Measurements from ENCODE around the gene F2.
"Not testable (repeated sequence)": the region's sequence is repeated elsewhere in the genome, so short reads cannot be mapped to it uniquely, and the experiment has no call there.

The F2 gene

DNA sequence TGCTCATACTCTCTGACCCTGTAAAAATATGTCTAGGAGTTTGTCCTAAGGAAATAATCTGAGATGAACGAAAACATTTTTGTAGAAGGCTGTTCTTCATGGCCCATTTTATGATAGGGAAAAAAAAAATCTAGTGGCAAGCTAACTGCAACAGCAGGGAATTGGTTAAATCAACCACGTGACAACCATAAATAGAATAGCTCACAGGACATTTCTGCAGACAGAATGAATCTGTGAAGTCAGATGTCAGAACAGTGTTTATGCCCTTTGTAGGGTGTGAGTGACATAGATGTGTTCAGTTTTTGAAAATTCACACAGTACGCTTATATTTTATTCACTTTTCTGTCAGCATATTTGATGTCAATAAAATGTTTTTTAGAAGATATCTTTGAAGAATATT lies 34.6 kb upstream of the F2 start:
- DNase-seq = peak in 1 of 56 donors; percentile 22

DNA sequence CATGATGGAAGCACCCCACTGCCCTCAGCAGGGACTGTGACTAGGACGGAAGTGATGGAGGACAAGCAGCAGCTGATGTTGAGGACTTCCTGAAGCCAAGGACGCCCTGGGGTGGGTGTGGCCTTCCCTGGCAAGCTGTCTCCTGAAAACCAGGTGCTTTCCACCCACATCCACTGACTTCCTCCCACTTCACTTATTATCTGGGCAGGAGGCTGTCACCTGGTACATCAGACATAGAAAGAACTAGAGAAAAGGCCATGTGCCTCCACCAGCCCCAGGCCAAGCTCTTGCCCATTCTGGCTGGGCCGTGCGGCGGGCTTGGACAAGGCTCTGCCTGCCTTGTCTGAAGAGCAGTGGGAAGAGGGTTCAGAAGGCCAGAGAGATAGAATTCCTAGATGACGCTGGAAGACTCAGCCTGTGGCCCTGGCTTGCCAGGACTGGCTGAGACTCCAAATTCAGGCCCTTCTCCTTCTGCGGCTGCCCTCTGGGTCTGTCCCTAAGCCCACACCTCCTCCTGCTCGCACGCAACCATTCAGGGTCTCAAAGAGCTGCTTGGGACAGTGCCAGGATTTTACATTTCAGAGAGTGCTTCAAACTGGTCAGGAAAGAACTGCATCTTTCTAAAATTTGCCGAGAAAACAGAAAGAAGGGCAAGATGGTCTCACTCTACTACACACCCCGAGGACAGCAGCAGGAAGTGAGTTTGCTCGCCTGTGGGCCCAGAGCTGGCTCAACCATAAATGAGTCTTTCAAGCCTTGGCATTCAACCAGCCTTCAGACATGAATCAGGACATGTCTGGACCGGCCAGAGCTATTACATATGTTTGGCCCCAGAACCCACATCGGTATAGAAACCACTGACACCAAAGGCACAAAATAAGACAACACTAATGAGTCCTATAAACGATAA lies 31.9 kb upstream of the F2 start:
- peak in 14 of 56 donors; percentile 15 to 51 (median 32) for DNase-seq

DNA sequence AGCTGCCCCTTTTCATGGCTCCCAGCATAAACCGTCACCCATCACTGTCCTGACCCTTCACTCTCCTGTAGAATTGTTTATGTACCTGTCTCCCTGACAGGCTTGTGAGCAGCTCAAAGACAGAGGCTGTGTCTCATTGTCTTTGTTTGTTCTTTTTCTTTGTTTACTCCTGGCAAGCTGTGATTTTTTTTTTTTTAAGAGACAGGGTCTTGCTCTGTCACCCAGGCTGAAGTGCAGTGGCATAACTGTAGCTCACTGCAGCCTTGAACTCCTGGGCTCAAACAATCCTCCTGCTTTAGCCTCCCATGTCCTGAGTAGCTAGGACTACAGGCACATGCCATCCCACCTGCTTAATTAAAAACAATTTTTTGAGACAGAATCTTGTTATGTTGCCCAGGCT lies 28.3 kb upstream of the F2 start:
- DNase-seq = no peak

DNA sequence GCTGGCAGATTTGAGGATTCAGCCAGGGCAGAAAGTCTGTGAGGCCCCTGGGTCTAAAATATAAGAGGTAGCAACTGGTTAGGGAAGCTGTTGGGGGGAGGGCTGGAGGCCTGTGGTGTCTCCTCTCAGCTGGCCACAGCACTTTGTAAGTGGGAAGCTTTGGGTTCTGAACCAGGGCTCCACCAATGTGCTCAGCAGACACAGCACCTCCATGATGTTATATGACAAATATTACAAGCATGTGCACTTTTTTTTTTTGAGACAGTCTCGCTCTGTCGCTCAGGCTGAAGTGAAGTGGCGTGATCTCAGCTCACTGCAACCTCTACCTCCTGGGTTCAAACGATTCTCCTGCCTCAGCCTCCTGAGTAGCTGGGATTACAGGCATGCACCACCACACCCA lies 26.6 kb upstream of the F2 start:
- DNase-seq = no peak

DNA sequence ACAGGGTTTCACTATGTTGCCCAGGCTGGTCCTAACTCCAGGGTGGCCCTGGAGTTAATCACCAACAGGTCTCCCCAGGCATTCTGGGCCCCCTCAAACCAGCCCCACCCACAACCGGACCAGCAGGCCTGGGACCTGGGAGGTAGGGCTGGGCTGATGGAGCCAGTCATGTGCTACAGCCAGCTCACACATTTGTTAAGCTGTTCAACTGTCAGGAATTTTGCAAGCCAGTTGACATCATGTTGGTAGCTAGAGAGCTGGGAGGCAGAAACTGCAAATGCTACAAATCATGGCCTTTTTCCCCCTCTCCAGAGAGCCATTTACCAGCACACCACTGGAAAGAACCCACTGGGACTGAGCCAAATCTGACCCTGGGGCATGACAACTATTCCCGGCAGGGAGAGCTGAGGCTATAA lies 25.4 kb upstream of the F2 start:
- DNase-seq = peak in 1 of 56 donors; percentile 45

DNA sequence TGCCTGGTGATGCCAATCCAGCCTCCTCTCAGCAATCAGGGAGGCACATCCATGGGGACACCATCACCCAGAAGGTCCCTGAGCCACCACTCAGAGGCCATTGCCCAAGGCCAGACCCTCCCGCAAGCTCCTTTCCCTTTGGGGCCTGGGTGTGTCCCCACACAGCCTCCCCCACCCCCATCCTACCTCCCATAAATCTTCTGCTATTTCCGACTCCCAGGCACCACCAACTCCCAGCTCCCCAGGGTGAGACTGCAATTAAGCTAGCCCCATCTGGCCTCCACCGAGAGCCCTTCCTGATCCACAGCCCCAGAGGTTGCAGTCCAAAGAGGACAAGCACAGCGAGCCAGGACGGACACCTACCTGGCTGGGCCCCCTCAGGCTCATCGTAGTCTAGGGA lies 24.9 kb upstream of the F2 start:
- DNase-seq = no peak

DNA sequence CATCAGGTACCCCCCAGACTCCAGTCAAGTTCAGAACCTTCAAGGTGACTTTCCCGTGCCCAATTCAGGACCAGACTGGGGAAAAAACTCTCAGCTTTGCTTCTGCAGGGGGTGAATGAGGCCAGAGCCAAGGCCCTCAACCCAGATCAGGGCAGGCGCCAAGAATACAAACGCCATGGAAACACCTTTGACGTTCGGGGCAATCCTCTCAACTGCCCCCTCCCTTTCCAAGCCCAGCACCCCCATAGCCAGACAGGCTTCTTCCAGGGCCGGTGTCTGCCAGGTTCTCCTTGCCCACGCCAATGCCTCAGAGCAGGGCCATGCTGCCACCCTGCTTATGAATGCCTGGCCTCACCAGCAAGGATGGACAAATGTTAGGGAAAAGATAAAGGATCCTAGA lies 24.4 kb upstream of the F2 start:
- DNase-seq = peak in 3 of 56 donors; percentile 23 to 56 (median 54)

DNA sequence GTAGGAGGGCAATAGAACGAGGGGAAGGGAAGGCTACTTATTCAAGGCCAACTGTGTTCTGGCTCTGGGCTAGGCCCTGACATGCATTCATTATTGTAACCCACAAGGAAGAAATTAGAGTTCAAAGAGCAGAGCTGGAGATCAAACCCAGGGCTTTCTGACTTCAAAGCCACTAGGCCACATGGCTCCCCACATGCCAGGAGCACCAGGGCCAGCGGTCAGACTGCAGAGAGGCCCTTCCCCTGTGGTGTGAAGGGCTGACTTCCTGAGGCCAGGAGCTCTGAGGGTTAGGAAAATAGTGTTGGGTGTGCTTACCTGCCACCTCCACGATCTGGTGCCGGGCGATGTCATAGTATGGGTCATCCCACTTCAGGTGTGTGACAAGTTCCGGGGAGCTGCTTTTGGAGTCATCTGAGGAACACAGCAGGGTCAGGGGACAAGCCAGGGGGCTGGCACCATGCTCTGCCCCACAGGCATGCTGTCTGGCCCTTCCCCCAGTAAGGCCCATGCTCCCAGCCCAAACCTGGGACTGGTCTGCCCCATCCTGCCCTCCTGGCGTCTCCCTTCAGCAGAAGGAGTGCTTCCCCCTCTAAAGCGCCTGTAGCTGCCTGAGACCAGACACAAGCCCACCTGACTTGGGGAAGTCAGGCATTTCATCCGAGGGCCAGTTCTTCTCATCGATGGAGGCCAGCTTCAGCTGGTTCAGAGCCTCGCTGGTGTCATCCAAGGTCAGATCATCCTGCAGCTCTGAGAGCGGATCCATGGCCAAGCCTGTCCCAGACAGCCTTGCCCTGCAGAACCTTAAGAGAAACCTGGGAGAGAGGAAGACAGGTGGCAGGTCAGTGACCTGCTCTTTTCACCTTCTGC lies 23.4 kb upstream of the F2 start:
- no peak for DNase-seq

DNA sequence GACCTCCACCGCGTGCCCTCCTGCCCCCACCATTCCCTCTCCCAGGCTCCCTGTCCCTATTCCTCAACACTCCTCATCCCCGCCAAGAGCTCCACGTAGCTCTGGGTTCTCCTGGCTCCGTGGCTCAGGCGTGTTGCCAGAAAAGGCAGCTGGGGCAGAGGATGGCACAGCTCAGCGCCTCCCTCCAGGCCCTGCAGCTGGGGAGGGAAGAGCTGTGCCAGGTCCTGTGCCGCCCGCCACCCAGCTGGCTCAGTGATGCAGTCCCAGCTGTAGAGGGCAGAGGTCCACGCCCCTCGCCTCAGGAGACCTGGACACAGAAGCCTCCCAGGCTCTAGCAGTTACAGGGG lies 22.8 kb upstream of the F2 start:
- peak in 55 of 56 donors; percentile 34 to 97 (median 87) for DNase-seq

DNA sequence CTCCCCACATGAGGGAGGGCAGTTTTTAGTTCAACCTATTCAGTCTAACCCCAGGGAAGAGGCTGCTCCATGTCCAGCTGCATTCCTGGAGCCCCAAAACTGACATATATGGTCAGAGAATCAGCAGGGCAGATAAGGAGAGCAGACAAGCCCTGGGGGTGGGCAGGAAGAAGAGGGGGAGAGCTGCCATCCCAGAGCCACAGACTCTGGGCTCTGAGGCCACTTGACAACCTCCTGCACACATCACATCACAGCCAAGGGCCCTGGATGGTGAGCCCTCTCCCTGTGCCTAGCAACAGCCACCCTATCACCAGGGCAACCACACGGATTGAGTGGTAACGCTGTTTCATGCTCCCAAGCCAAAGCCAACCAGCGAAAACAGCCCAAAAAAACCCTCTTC lies 21.7 kb upstream of the F2 start:
- peak in 42 of 56 donors; percentile 22 to 85 (median 48) for DNase-seq

DNA sequence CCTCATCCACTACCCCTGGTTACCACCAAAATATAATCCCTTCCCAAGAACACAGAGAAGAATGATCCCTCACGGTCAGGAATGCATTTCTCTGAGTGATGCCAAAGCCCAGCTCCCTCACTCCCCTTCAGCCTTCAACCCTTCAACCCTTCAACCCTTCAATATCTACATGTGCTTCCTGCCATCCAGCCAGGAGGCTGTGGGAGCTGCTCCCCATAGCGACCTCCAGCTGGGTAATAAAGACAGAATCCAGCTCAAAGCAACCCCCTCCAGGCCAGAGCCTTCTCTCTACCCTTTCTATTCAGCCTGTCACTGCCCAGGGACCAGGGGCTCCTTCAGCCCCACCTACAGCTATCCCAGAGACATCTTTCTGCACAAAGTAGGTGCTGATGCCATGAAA lies 21.3 kb upstream of the F2 start:
- no peak for DNase-seq

DNA sequence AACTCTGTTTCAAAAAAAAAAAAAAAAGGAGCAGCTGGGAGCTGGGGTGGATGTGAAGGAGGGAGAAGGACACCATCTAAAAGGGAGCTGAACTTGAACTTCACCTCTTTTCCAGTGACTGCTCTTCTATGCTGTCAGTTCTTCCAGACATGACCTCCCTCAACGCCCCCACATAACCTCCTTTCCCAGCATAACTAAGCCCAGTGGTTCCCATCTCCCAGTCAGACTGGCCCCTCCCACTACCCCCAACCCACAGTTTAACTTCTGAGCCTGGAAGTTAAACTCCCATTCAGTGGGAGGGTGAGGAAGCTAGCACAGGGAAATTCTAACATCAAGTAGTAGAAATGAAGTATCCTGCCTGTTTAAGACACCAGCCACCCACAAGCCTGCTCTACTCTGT lies 20.4 kb upstream of the F2 start:
- no peak for DNase-seq

DNA sequence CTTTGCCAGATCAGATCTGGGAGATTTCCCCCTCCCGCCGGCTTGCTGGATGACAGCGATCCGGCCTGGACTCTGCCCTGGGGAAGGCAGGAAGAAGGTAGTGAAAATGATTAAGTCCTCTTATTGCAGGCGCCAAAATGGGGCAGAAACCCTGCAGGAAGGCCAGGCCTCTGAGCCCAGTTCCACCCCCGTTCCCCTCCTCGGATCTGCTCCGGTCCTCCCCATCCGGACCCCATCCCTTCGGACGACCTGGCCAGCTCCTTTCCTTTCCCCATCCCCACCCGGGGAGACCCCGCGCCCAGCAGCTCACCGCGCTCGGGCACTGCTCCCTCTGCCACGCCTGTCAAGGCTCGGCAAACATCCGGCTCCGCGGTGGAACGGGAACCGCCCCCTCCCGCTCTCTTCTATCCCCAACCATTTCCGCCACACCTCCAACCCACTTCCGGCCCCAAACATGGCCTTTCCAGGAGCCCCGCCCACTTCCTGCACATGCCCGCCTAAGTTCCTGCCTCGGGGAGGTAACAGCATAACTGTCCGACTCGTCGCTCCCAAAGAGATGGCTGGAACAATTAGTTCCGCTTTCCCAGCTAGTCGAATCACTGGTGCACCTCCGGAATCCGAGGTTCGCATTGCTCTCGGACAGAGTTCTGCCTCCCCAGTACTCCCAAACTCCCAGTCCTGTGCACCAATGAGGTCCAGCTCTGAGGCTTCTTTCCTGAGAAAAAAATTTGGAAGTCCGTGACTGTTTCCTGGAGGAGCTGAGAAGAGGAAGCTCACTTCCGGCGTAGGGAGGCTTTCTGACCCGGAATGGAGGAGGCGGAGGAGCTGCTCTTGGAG lies 18.6 kb upstream of the F2 start, which contains the start of the genes ARHGAP1 and ZNF408:
ARHGAP1 (minus strand) TSS at position 379 of the 837 bp plus-strand sequence. CDS start 4,512 bp downstream, outside the sequence.
ZNF408 (plus strand) TSS at position 791 of the 837 bp plus-strand sequence; CDS start at position 808, 17 bp downstream.
- DNase-seq = peak; percentile 71 to 99 (median 96)

DNA sequence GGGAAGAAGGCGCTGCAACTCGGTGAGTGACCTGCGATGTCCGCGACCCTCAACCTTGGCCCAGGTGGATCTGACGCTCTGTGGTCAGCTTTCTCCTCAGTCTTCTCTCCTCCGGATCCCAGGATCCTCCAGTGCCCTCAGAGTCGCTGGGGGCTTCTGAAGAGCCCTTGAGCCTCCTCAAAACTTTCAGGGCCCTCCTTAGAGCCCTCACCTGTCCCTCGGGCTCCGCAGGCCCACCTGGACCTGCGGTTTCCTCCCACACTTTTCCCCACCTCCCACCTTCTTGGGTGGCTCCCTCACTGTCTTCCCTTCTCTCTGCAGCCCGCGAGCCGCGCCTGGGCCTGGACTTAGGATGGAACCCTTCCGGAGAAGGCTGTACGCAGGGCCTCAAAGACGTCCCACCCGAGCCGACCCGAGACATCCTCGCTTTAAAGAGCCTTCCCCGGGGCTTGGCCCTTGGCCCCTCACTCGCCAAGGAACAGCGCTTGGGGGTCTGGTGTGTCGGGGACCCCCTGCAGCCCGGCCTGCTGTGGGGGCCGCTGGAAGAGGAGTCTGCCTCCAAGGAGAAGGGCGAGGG lies 17.8 kb upstream of the F2 start:
- DNase-seq = no peak

DNA sequence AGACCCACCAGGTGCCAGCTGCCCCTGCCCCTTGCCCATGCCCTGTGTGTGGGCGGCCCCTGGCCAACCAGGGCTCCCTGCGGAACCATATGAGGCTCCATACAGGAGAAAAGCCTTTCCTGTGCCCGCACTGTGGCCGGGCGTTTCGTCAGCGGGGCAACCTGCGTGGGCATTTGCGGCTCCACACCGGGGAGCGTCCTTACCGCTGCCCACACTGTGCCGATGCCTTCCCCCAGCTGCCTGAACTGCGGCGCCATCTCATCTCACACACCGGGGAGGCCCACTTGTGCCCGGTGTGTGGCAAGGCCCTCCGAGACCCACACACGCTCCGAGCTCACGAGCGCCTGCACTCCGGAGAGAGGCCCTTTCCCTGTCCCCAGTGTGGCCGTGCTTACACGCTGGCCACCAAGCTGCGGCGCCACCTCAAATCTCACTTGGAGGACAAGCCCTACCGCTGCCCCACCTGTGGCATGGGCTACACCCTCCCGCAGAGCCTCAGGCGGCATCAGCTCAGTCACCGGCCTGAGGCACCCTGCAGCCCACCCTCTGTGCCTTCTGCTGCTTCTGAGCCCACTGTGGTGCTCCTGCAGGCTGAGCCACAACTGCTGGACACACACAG lies 13.8 kb upstream of the F2 start:
- DNase-seq = no peak

DNA sequence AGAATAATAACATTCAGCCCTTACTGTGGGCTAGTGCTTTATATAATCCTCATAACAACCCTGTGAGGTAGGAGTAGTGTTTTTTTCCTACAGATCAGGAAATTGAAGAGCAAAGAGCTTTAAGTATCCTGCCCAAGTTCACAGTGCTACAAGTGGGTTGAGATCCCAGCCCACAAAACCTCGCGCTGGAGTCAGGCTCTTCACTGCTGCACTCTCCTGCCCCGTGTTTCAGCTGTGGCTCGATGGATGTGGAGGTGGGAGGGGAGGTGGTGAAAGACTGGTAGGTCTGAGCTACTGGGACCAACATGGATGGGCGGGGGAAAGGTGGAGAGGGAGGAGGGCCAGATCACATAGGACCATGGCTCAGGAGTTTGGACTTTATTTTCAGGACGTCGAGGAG lies 12.1 kb upstream of the F2 start:
- DNase-seq = no peak

DNA sequence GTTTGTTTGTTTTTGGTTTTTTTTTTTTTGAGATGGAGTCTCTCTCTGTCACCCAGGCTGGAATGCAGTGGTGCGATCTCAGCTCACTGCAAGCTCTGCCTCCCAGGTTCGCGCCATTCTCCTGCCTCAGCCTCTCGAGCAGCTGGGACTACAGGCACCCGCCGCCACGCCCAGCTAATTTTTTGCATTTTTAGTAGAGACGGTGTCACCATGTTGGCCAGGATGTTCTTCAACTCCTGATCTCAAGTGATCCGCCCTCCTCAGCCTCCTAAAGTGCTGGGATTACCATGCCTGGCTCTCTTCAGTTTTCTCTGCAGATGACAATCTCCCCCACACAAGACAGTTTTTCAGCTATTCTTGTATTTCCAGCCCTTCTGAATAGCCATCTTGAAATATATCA lies 9.7 kb upstream of the F2 start:
- not testable (repeated sequence) for DNase-seq

DNA sequence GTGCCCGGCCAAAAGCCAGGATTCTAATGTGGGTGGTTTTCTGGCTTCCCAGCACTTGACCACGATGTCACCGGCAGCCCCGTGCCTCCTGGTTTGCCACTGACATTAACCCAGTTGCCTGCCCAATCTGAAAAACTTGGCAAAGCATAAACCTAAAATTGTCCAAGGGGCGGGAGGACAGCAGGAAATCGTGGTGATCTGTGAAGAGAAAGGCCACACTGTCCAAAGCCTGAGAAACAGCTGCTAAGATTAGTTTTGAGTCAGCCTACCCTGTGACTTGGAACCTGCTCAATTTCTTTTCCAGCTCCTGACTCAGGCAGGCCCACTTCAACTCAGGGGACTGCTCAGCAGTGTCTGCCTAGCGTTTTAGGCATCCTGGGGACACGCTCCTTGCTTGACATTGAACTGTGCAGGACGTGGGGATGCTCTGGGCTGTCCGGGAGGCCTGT lies 8.2 kb upstream of the F2 start:
- peak in 12 of 56 donors; percentile 3 to 35 (median 23) for DNase-seq

DNA sequence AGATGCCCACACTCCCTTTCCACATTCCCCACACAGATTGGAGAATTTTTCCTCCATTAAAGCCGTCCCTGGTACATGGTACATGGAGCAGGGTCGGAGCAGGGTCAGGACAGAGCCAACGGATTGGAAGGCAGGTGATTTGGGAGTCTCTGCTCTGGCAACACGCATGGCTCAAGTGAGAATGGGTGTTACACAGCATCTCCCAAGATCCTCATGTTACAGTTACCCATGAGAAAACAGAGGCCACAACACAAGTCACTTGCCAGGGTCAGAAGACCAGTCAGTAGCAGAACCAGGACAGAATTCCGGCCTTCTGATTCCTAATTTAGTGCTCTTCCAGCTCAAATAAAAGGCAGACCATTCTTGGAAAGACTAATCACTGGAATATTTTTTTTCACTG lies 7.7 kb upstream of the F2 start:
- no peak for DNase-seq

DNA sequence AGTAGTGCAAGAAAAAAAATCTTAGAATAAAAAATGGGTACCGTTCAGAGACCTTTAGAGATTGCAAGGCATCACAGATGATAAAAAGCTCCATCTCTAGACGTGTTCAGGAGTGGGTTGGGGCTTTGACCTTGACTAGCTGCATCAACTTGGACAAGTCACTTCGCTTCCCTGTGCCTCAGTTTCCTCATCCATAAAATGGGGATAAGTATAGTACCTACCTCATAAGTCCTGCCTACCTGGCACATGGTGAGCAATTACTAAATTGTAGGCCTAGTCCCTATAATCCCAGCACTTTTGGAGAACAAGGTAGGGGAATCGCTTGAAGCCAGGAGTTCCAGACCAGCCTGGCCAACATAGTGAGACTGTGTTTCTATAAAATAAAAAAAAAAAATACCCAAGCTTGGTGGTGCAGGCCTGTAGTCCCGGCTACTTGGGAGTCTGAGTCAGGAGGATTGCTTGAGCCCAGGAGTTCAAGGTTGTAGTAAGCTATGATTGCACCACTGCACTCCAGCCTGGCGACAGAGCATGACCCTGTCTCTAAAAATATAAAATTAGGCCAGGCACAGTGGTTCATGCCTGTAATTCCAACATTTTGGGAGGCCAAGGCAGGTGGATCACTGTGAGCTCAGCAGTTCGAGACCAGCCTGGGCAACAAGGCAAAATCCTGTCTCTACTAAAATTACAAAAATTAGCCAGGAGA lies 6.0 kb upstream of the F2 start:
- DNase-seq = no peak

All from amygdala (tissue), 56 donors.